Keratinocyte (primary cell): ENCODE data around the gene NPDC1.

Experiments used
- EZH2 ChIP-seq: IDR thresholded peaks from one replicate; pipeline ENCODE4 v1.6.1; 2012; ENCODE audit warnings: inconsistent platforms, mild to moderate bottlenecking, low read length, moderate library complexity
- TF ChIP-seq, protein P1 (sequence below), 3 experiments: IDR thresholded peaks in 1 of 3; conservative IDR thresholded peaks in 1 of 3; optimal IDR thresholded peaks in 1 of 3; 2 replicates in 2 of 3; 3 replicates in 1 of 3; pipeline versions ENCODE3 to v1.5.1; 2011; ENCODE audit warnings: low read length in 3 of 3, mild to moderate bottlenecking in 3 of 3, moderate library complexity in 2 of 3, control low read depth in 1 of 3, inconsistent platforms in 1 of 3; ENCODE audit not compliant: insufficient read depth in 2 of 3; ENCODE audit errors: extremely low read depth in 1 of 3

DNA sequence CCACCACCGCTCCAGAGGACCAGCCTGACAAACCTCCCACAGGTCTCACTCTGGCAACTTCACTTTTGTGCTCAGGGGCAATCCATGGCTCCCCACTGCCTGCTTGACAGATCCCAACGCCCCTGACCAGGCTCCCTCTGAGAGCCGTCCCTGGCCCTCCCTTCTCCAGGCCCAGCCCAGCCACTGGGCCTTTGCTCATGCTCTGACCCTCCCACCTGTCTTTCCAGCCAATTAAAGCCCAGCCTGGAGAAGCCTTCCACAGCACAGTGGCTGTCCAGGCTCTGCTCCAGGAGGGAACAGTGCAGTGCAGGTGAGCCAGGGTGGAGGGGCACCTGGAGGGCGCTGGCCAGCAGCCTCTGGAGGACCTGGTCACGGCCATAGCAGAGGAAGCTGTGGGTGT, 4.6 kb upstream of the NPDC1 start:
- no peak for TF ChIP-seq EZH2
- TF ChIP-seq, protein P1, sequence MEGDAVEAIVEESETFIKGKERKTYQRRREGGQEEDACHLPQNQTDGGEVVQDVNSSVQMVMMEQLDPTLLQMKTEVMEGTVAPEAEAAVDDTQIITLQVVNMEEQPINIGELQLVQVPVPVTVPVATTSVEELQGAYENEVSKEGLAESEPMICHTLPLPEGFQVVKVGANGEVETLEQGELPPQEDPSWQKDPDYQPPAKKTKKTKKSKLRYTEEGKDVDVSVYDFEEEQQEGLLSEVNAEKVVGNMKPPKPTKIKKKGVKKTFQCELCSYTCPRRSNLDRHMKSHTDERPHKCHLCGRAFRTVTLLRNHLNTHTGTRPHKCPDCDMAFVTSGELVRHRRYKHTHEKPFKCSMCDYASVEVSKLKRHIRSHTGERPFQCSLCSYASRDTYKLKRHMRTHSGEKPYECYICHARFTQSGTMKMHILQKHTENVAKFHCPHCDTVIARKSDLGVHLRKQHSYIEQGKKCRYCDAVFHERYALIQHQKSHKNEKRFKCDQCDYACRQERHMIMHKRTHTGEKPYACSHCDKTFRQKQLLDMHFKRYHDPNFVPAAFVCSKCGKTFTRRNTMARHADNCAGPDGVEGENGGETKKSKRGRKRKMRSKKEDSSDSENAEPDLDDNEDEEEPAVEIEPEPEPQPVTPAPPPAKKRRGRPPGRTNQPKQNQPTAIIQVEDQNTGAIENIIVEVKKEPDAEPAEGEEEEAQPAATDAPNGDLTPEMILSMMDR (optimal IDR thresholded peaks at IDR 0.05 in 1 of 3, IDR thresholded peaks at IDR 0.05 in 1 of 3, conservative IDR thresholded peaks at IDR 0.05 in 1 of 3; ENCODE audit: extremely low read depth in 1 of 3, insufficient read depth in 2 of 3, low read length in 3 of 3): no peak
